ENCODE measurements around the gene AFAP1L1.

- TF ChIP-seq, protein P1, sequence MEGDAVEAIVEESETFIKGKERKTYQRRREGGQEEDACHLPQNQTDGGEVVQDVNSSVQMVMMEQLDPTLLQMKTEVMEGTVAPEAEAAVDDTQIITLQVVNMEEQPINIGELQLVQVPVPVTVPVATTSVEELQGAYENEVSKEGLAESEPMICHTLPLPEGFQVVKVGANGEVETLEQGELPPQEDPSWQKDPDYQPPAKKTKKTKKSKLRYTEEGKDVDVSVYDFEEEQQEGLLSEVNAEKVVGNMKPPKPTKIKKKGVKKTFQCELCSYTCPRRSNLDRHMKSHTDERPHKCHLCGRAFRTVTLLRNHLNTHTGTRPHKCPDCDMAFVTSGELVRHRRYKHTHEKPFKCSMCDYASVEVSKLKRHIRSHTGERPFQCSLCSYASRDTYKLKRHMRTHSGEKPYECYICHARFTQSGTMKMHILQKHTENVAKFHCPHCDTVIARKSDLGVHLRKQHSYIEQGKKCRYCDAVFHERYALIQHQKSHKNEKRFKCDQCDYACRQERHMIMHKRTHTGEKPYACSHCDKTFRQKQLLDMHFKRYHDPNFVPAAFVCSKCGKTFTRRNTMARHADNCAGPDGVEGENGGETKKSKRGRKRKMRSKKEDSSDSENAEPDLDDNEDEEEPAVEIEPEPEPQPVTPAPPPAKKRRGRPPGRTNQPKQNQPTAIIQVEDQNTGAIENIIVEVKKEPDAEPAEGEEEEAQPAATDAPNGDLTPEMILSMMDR (IDR thresholded peaks at IDR 0.05): no peak
- TF ChIP-seq POLR2AphosphoS5 (IDR thresholded peaks at IDR 0.05; ENCODE audit: low read depth, low read length) (no peak), TCF7L2 (IDR thresholded peaks at IDR 0.05; ENCODE audit: low read depth, low read length) (no peak)
Observed at GRCh38 chr5:149288436-149288835, 16.8 kb downstream of the AFAP1L1 start.
